GM18907 (cell line): ENCODE measurements around the gene ESCO1.

Source experiments
- ATAC-seq: cut with Tn5 transposase; IDR thresholded peaks from one replicate; pipeline ENCODE4 v1.9.1; 2021; ENCODE audit warnings: mild to moderate bottlenecking, moderate library complexity; ENCODE audit not compliant: unreplicated experiment

Gene ESCO1

DNA sequence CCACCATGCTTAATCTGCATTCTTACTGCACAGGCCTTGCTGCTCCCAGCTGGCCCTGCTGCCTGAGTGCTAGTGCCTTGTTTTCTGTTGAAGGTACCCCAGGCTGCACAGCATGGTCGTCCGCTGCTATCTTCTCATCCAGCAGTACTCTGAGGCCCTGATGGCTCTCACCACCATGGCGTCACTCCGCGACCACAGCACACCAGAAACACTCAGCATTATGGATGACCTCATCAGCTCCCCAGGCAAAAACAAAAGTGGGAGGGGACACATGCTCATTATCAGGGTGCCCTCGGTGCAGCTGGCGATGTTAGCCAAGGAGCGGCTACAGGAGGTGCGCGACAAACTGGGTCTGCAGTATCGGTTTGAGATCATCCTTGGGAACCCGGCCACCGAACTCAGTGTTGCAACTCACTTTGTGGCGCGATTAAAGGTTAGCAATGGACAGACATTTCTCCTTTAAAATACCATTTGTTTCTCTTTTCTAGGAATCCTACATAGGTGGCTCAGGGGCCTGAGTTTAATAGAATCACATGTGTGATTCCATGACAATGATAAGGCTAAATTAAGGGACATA lies 110.5 kb downstream of the ESCO1 start:
- no peak for ATAC-seq

DNA sequence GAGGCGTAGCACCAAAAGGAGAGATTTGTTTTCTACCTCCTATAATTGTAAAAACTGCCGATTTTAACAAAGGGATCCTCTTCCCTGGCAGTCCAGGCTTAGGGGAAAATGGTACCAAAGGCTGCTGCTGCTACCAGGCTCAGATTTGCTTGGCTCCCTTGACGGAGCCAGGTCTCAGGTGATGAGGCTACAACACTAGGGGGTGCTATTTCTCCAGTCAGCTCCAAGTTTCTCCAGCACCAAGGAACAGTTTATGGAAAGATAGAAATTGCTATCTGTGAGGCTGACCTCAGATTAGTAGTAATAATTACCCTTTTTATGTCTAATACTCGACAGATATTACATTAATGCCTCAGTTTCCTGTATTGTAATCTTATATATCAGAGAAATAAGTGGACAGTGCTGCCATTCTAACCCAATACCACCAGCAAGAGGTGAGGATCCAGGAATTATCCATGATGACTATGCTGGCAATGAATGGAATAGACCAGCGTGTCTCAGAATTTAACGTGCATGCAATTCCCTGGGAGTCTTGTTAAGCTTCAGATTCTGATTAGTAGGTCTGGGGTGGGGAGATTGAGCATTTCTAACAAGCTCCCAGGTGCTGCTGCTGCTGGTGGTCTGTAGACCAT lies 111.3 kb downstream of the ESCO1 start:
- no peak for ATAC-seq

DNA sequence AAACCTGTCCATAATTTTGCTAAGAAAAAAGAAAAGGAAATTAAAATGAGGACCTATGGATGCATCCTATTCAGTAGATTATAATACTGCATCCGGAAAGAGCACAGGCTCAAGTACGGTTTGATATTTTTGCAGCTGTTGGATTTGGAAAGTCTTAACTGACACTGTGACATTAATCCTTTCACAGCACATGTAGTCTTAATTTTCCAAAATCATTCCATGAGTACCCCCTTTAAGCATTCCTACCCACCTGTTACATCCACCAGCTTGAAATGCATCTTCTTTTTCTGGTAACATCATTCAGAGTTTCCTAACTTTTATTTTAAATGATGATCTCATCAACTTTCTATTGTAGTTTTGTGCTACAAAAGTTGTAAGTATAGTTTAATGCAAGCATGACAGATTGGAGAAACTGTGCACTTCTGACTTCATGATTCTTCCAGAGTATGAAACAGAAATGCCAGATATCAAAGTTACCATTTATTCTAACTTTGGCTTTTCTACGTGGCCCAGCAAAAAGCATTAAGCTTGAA lies 113.5 kb downstream of the ESCO1 start:
- no peak for ATAC-seq

DNA sequence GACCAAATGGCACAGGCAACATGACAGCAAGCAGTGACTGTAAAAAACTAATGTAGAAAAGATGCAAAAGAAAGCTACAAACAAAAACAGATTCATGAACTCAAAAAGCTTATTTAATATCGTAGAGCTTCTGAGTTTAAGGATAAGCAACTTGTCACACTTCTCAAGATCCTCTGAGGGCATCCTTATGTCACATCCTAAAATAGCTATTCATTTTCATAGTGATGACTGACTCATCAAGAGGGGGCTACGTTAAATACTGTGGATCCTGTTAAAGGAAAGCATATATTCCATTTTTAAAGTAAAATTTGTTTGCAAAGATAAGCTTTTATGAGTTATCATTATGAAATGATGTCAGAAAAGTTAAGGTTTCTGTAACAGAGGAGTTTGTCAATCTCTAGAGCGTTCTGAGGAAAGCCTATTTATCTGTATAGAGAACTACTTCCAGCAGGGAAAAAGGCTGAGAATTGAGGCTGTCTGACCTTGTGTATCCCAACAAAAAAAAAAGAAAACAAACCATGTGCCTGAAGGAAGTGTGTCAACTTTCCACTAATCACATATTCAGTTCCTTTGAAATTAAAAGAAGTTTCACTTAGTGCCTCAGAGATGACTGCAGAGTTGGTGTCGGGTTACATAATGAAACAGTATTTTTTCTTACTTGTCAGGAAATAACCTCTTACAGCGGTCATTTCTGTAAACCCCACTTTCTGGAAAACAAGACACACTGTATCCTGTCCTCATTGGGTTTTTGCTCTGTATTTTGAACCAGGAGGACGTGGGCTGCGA lies 115.5 kb downstream of the ESCO1 start:
- ATAC-seq, result no peak

DNA sequence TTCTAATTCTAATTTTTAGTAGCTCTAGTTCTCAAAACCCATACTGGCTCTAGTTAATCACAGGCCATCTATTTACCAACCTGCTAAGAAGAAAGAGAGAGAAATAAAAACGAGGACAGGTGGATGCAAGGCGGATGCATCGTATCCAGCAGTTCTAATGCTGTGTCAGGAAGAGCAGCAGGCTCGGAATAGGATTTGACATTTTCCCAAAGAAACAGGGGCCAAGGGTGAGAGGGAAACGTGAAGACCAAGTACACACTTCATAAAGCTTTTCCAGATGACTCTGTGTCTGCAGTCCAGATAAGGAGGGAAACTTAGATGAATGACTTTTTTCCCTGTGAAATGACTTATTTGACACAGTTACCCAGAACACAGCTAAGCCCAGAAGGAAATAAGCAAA lies 117.5 kb downstream of the ESCO1 start:
- ATAC-seq, result no peak

DNA sequence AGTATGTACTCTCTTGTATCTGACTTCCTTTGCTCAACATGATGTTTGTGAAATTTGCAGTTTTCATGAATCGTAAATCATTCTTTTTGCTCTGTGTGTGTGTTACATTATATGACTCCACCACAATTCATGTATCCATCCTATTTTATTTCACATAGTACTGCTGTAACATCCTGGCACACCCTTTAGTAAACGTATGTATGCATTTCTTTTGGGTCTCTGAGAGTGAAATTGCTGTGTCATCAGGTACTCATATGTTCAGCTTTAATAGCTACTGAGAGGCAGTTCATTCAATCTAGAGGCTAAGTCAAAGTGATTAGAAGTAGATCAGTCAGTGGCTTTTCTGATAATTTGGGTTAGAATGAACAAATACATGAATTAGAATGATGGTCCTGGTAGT lies 118.8 kb downstream of the ESCO1 start:
- no peak for ATAC-seq

DNA sequence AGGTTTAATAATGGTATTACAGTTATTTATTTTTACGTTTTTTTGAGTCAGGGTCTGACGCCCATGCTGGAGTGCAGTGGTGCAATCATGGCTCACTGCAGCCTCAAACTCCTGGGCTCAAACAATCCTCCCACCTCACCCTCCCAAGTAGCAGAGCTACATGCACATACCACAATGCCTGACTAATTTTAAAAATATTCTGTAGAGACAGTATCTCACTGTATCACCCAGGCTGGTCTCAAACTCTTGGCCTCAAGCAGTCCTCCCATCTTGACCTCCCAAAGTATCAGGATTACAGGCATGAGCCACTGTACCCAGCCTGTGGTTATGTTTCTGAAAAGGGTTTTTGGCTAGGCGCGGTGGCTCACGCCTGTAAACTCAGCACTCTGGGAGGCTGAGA lies 120.8 kb downstream of the ESCO1 start:
- no peak for ATAC-seq
